Motor neuron (in vitro differentiated cells): Measurements from ENCODE around the gene HEMK1. TPM values are rescaled to one million over a fixed set of nuclear protein-coding genes. Genes with fewer than 3 reads are reported as not detected.

Experiments
- ATAC-seq, 8 experiments: fragments of 200-7000 bp; cut with Tn5 transposase; replicated peaks in 6 of 8; 2 replicates each; pipeline ENCODE4 v1.8.0; 2021; ENCODE audit warnings: mild to moderate bottlenecking in 8 of 8, moderate library complexity in 8 of 8
- H3K27ac ChIP-seq, 2 donors: fragments of 250-450 bp; sonication (Bioruptor Pico); 2 replicates each; pipeline ENCODE4 v1.9.0; 2021; ENCODE audit warnings: antibody characterized with exemption in 2 of 2, mild to moderate bottlenecking in 2 of 2, moderate library complexity in 1 of 2
- H3K4me1 ChIP-seq, 2 donors: fragments of 250-450 bp; sonication (Bioruptor Pico); replicated peaks in 1 of 2; 2 replicates each; pipeline ENCODE4 v1.6.1; 2021; ENCODE audit warnings: antibody characterized with exemption in 2 of 2, mild to moderate bottlenecking in 2 of 2, moderate library complexity in 1 of 2
- H3K4me3 ChIP-seq, 5 donors: fragments of 250-450 bp; sonication (Bioruptor Pico); 2 replicates each; pipeline ENCODE4 v1.9.0; 2021; ENCODE audit warnings: antibody characterized with exemption in 5 of 5, mild to moderate bottlenecking in 5 of 5, moderate library complexity in 4 of 5
- WGBS, 10 experiments: fragments of 450-650 bp; shearing (Covaris generic); methylation state at CpG; one replicate each; pipeline ENCODE4 v1.0.0; 2022; 5-methylcytosine and 5-hydroxymethylcytosine counted together
- in situ Hi-C, 9 experiments: fragments of 400-800 bp; cut with MboI; loops; one replicate each; pipeline ENCODE4 v1.15.0; 2021; ENCODE audit warnings: low sequenced_read_pairs in 9 of 9, low pct_unique_long_range_greater_than_20kb in 2 of 9; ENCODE audit not compliant: unreplicated experiment in 9 of 9
- total RNA-seq, 8 experiments: library from RNA; unstranded; fragments of 300-600 nt; gene quantifications; 2 replicates each; pipeline versions ENCODE4 v1.2.3 to v1.2.4, GENCODE V29; 2022

HEMK1 gene
- total RNA-seq, 8 experiments from 2014 or later, result 9.5 to 25.5 (median 15.6) TPM

GRCh38 chr3:50584391-50584790, 15.1 kb downstream of the HEMK1 start:
- in situ Hi-C loops, result no loop called here
- H3K4me1 ChIP-seq, result peaks cover 0 to 4% of the 10 kb centered on the region in 2 donors
- H3K27ac ChIP-seq, result no peak overlapping the region
- no peak for ATAC-seq
- 20 to 100% (median 80%) methylated on average over 1 to 2 of the region's 2 CpGs; no CpG with 5 or more reads in 1 of the 10 experiments for WGBS, 10 experiments
- H3K4me3 ChIP-seq, result no peak overlapping the region

- H3K4me3 ChIP-seq, result no peak overlapping the region
- 80 to 90% (median 86%) methylated on average over 1 to 3 of the region's 6 CpGs; no CpG with 5 or more reads in 5 of the 10 experiments for WGBS, 10 experiments
- H3K4me1 ChIP-seq, result peaks cover 0 to 4% of the 10 kb centered on the region in 2 donors
- no peak overlapping the region for H3K27ac ChIP-seq
- in situ Hi-C loops, result no loop called here
- ATAC-seq, result no peak
Observed at GRCh38 chr3:50585919-50586762, 16.8 kb downstream of the HEMK1 start.

GRCh38 chr3:50586763-50587070, 17.4 kb downstream of the HEMK1 start:
- in situ Hi-C loops, result no loop called here
- Histone ChIP-seq H3K4me3 (no peak overlapping the region), H3K27ac (no peak overlapping the region), H3K4me1 (peaks cover 0 to 4% of the 10 kb centered on the region in 2 donors)
- ATAC-seq, result no peak
- WGBS, 10 experiments, result 82 to 100% (median 87%) methylated on average over 1 to 3 of the region's 3 CpGs; no CpG with 5 or more reads in 5 of the 10 experiments

GRCh38 chr3:50587373-50587772, 18.1 kb downstream of the HEMK1 start:
- WGBS, 10 experiments, result 32 to 91% (median 84%) methylated on average over 1 to 6 of the region's 6 CpGs; no CpG with 5 or more reads in 4 of the 10 experiments
- Histone ChIP-seq H3K4me1 (peaks cover 0 to 4% of the 10 kb centered on the region in 2 donors), H3K27ac (no peak overlapping the region), H3K4me3 (no peak overlapping the region)
- in situ Hi-C loops, result no loop called here
- peak in 7 of 8 experiments; percentile 29 to 84 (median 80) for ATAC-seq

GRCh38 chr3:50587806-50588758, 18.8 kb downstream of the HEMK1 start:
- 25 to 100% (median 67%) methylated on average over 2 to 4 of the region's 17 CpGs; no CpG with 5 or more reads in 5 of the 10 experiments for WGBS, 10 experiments
- no peak overlapping the region for H3K4me3 ChIP-seq
- peak in 3 of 8 experiments; percentile 7 to 16 (median 8) for ATAC-seq
- H3K27ac ChIP-seq, result no peak overlapping the region
- in situ Hi-C loops, result no loop called here
- H3K4me1 ChIP-seq, result peaks cover 0 to 4% of the 10 kb centered on the region in 2 donors

- Histone ChIP-seq H3K27ac (no peak overlapping the region), H3K4me3 (no peak overlapping the region), H3K4me1 (peaks cover 0 to 4% of the 10 kb centered on the region in 2 donors)
- in situ Hi-C loops, result no loop called here
- ATAC-seq, result no peak
- 70 to 93% (median 85%) methylated on average over 2 to 4 of the region's 4 CpGs; no CpG with 5 or more reads in 3 of the 10 experiments for WGBS, 10 experiments
Observed at GRCh38 chr3:50588759-50589433, 19.6 kb downstream of the HEMK1 start.

GRCh38 chr3:50591196-50591741, 21.9 kb downstream of the HEMK1 start:
- WGBS, 10 experiments, result 25 to 89% (median 60%) methylated on average over 1 to 3 of the region's 9 CpGs; no CpG with 5 or more reads in 6 of the 10 experiments
- no peak overlapping the region for H3K27ac ChIP-seq
- ATAC-seq, result no peak

GRCh38 chr3:50592568-50592967, 23.2 kb downstream of the HEMK1 start:
- Histone ChIP-seq H3K4me3 (no peak overlapping the region), H3K27ac (no peak overlapping the region), H3K4me1 (peaks cover 0 to 2% of the 10 kb centered on the region in 2 donors)
- in situ Hi-C loops, result no loop called here
- ATAC-seq, result peak in 6 of 8 experiments; percentile 5 to 49 (median 23)
- no CpG with 5 or more reads among the region's 5 CpGs for WGBS, 10 experiments

More at GRCh38 chr3:50591196-50591741, 21.9 kb downstream of the HEMK1 start:
- in situ Hi-C loops, result no loop called here
- Histone ChIP-seq H3K4me3 (no peak overlapping the region), H3K4me1 (peaks cover 0 to 4% of the 10 kb centered on the region in 2 donors)

GRCh38 chr3:50594253-50594785, 25.0 kb downstream of the HEMK1 start:
- Histone ChIP-seq H3K4me3 (no peak overlapping the region), H3K4me1 (no peaks in the 10 kb centered on the region), H3K27ac (no peak overlapping the region)
- 0 to 62% (median 0%) methylated on average over 1 to 2 of the region's 2 CpGs; no CpG with 5 or more reads in 3 of the 10 experiments for whole genome bisulfite sequencing, 10 experiments
- peak in 1 of 8 experiments; percentile 25 for ATAC-seq
- in situ Hi-C loops, result no loop called here

- ATAC-seq, result no peak
- 75 to 100% (median 83%) methylated on average over 1 to 2 of the region's 6 CpGs; no CpG with 5 or more reads in 7 of the 10 experiments for WGBS, 10 experiments
- Histone ChIP-seq H3K4me3 (no peak overlapping the region), H3K27ac (no peak overlapping the region), H3K4me1 (peaks cover 18 to 23% of the 10 kb centered on the region in 2 donors)
- in situ Hi-C loops, result no loop called here
Observed at GRCh38 chr3:50599115-50599715, 29.9 kb downstream of the HEMK1 start.

GRCh38 chr3:50599716-50600118, 30.4 kb downstream of the HEMK1 start:
- in situ Hi-C loops, result loop anchor here in 8 of 9 experiments (25.0 kb wide), 2 partner anchors 763 to 788 kb away; partner anchors contain the start of genes MANF (in 3 of the 8) and RBM15B (in 3 of the 8)
- Histone ChIP-seq H3K4me3 (no peak overlapping the region), H3K4me1 (peaks cover 18 to 23% of the 10 kb centered on the region in 2 donors), H3K27ac (no peak overlapping the region)
- WGBS, 10 experiments, result 60 to 86% (median 83%) methylated on average over 1 of the region's 1 CpG; no CpG with 5 or more reads in 7 of the 10 experiments
- no peak for ATAC-seq
